HepG2 (cell line): ENCODE data around the gene OR6S1. TPM values are rescaled to one million over a fixed set of nuclear protein-coding genes. Genes with fewer than 3 reads are reported as not detected.

Experiments
- HNF4A ChIP-seq: sonication (generic); formaldehyde crosslinking; IDR thresholded peaks from 2 replicates; pipeline ENCODE4 v1.4.0; 2020; ENCODE audit warnings: missing genetic modification reagents
- NFATC3 ChIP-seq: sonication (generic); formaldehyde crosslinking; IDR thresholded peaks from 2 replicates; pipeline ENCODE4 v1.5.1; 2020; ENCODE audit warnings: mild to moderate bottlenecking, missing genetic modification reagents
- NFYB ChIP-seq: sonication (generic); formaldehyde crosslinking; IDR thresholded peaks from 2 replicates; pipeline ENCODE4 v1.4.0; 2020; ENCODE audit warnings: missing genetic modification reagents
- RNF2 ChIP-seq: fragments of 450-650 bp; conservative IDR thresholded peaks from 2 replicates; pipeline ENCODE4 v1.6.1; 2016; ENCODE audit warnings: low read depth
- SP4 ChIP-seq: sonication (generic); formaldehyde crosslinking; IDR thresholded peaks from 2 replicates; pipeline ENCODE4 v1.8.1; 2023; ENCODE audit warnings: mild to moderate bottlenecking, missing genetic modification reagents
- STAT5B ChIP-seq: sonication (generic); formaldehyde crosslinking; IDR thresholded peaks from 2 replicates; pipeline ENCODE4 v1.4.0; 2020; ENCODE audit warnings: missing genetic modification reagents
- TAF1 ChIP-seq: sonication (generic); formaldehyde crosslinking; IDR thresholded peaks from 2 replicates; pipeline ENCODE4 v1.4.0; 2020; ENCODE audit warnings: missing genetic modification reagents
- U2AF2 ChIP-seq: fragments of 200-400 bp; formaldehyde crosslinking; IDR thresholded peaks from 2 replicates; pipeline ENCODE4 v1.6.1; 2017; ENCODE audit warnings: low read depth, mild to moderate bottlenecking, low read length
- ZBTB3 ChIP-seq: sonication (generic); formaldehyde crosslinking; IDR thresholded peaks from 2 replicates; pipeline ENCODE4 v1.4.0; 2020; ENCODE audit warnings: low read depth, mild to moderate bottlenecking, moderate library complexity, missing genetic modification reagents, borderline replicate concordance
- ZNF12 ChIP-seq: sonication (generic); formaldehyde crosslinking; IDR thresholded peaks from 2 replicates; pipeline ENCODE4 v1.5.0; 2020; ENCODE audit warnings: missing genetic modification reagents
- ZNF264 ChIP-seq: sonication (generic); formaldehyde crosslinking; IDR thresholded peaks from 2 replicates; pipeline ENCODE4 v1.4.0; 2020; ENCODE audit warnings: missing genetic modification reagents
- ZNF326 ChIP-seq: sonication (generic); formaldehyde crosslinking; IDR thresholded peaks from 2 replicates; pipeline ENCODE4 v1.4.0; 2020; ENCODE audit warnings: missing genetic modification reagents, borderline replicate concordance
- ZNF543 ChIP-seq: sonication (generic); formaldehyde crosslinking; IDR thresholded peaks from 2 replicates; pipeline ENCODE4 v1.4.0; 2020; ENCODE audit warnings: mild to moderate bottlenecking, missing genetic modification reagents
- ZNF629 ChIP-seq: sonication (generic); formaldehyde crosslinking; conservative IDR thresholded peaks from 2 replicates; pipeline ENCODE4 v1.5.0; 2020; ENCODE audit warnings: missing genetic modification reagents
- polyA plus RNA-seq, 8 experiments: library from polyadenylated mRNA; depleted of rRNA in 3 of 8; stranded (reverse) in 7 of 8; unstranded in 1 of 8; fragments of >200 nt; fragmentation: Illumina TruSeq in 4 of 8; extraction: Trizol in 4 of 8; gene quantifications; 2 replicates each; pipeline versions ENCODE4 v1.2.1 to v1.2.3, GENCODE V29; 2011 to 2016; ENCODE audit warnings: low read depth in 4 of 8, missing spikeins in 1 of 8, mixed read lengths in 1 of 8; ENCODE audit not compliant: insufficient read depth in 1 of 8
- total RNA-seq, 5 experiments: library from RNA; depleted of rRNA; stranded (reverse); fragments of >200 nt; fragmentation: Illumina TruSeq; extraction: Trizol; gene quantifications; 2 replicates each; pipeline ENCODE4 v1.2.3, GENCODE V29; 2016; ENCODE audit warnings: low read depth in 1 of 5
- TF ChIP-seq, protein P1 (sequence below): sonication (generic); formaldehyde crosslinking; IDR thresholded peaks from 2 replicates; pipeline ENCODE4 v1.5.0; 2020; ENCODE audit warnings: missing genetic modification reagents
- TF ChIP-seq, protein P2 (sequence below): sonication (generic); formaldehyde crosslinking; IDR thresholded peaks from 2 replicates; pipeline ENCODE4 v1.5.0; 2020; ENCODE audit warnings: missing genetic modification reagents
- TF ChIP-seq, protein P3 (sequence below): sonication (generic); formaldehyde crosslinking; IDR thresholded peaks from 2 replicates; pipeline ENCODE4 v1.4.0; 2020; ENCODE audit warnings: missing genetic modification reagents
- TF ChIP-seq, protein P4 (sequence below): sonication (generic); formaldehyde crosslinking; IDR thresholded peaks from 2 replicates; pipeline ENCODE4 v1.9.0; 2021; ENCODE audit warnings: missing genetic modification reagents, borderline replicate concordance
- TF ChIP-seq, protein P5 (sequence below): sonication (generic); formaldehyde crosslinking; IDR thresholded peaks from 2 replicates; pipeline ENCODE4; 2020; ENCODE audit warnings: missing genetic modification reagents, mild to moderate bottlenecking, borderline replicate concordance

Gene OR6S1
- total and polyA plus RNA-seq, 2 of the 13 experiments (the other 11 are each of a cell fraction or from before 2014, with no cell fraction given): 0.09 TPM; not detected in 1

DNA sequence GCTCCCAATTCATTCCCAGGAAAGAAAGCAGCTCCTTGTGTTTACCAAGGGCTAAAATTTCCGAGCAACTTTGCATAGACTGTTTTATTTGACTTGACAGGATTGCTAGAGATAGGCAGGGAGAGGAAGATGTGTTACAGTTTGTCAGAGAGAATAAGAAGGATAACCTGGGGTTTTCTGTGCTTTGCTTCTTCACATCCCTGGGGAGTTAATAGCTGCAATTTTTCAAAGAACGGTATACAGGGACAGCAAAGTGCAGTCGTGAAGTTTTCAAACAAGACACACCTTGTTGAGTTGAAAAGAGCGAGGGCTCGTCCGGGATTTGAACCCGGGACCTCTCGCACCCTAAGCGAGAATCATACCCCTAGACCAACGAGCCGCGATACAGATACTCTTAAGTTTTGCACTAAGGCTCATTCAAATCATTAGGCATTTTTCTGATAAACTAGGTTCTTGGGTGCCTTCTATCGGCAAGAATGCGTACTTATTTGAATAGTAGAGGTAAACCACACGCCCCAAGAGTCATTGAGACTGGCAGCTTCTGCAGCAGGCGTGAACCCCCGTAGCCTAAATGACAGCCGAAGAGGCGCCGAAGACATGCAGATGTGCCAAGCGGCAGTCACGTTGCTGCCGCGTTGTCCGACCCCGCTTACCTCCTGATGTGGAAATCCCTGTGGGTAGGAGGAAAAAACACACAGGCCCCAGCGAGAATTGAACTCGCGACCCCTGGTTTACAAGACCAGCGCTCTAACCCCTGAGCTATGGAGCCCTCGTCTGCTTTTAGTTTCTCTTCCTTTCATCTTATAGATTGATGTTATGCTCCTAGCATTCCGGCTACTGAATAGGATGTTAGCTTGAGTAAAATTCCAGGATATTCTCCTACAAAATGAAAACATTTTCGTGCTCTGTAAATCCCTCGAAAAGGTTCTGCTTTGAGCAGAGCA, 28.1 kb downstream of the OR6S1 start (continued):
- TF ChIP-seq SP4: peak; percentile 51; the same call in 1 of the 2 replicates
- no peak for TF ChIP-seq ZNF326 (CRISPR knock-in tag)
- no peak; the same call in 1 of the 2 replicates for TF ChIP-seq STAT5B (CRISPR knock-in tag)
- 0 out of 2 replicates have a peak, but pooled peaks have one; percentile 78 for TF ChIP-seq U2AF2
- TF ChIP-seq, protein P1, sequence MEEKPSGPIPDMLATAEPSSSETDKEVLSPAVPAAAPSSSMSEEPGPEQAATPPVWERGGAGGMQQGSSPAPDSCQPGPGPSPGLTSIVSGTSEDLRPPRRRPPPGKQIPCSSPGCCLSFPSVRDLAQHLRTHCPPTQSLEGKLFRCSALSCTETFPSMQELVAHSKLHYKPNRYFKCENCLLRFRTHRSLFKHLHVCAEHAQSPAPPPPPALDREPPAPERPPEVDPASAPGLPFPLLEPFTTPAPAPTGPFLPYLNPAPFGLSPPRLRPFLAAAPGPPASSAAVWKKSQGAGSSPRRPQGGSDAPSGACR (CRISPR knock-in tag): 0 out of 2 replicates have a peak, but pooled peaks have one; percentile 56
- TF ChIP-seq, protein P2, sequence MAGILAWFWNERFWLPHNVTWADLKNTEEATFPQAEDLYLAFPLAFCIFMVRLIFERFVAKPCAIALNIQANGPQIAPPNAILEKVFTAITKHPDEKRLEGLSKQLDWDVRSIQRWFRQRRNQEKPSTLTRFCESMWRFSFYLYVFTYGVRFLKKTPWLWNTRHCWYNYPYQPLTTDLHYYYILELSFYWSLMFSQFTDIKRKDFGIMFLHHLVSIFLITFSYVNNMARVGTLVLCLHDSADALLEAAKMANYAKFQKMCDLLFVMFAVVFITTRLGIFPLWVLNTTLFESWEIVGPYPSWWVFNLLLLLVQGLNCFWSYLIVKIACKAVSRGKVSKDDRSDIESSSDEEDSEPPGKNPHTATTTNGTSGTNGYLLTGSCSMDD: no peak
- TF ChIP-seq NFYB (CRISPR knock-in tag): peak; percentile 23; the same call in 1 of the 2 replicates
- TF ChIP-seq HNF4A (CRISPR knock-in tag): peak; percentile 51
- 0 out of 2 replicates have a peak, but pooled peaks have one; percentile 51 for TF ChIP-seq ZNF543 (CRISPR knock-in tag)
- peak; percentile 85 for TF ChIP-seq RNF2
- TF ChIP-seq ZNF12: peak; percentile 33; the same call in 1 of the 2 replicates
- TF ChIP-seq, protein P3, sequence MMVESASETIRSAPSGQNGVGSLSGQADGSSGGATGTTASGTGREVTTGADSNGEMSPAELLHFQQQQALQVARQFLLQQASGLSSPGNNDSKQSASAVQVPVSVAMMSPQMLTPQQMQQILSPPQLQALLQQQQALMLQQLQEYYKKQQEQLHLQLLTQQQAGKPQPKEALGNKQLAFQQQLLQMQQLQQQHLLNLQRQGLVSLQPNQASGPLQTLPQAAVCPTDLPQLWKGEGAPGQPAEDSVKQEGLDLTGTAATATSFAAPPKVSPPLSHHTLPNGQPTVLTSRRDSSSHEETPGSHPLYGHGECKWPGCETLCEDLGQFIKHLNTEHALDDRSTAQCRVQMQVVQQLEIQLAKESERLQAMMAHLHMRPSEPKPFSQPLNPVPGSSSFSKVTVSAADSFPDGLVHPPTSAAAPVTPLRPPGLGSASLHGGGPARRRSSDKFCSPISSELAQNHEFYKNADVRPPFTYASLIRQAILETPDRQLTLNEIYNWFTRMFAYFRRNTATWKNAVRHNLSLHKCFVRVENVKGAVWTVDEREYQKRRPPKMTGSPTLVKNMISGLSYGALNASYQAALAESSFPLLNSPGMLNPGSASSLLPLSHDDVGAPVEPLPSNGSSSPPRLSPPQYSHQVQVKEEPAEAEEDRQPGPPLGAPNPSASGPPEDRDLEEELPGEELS: peak; percentile 78
- TF ChIP-seq ZNF264 (CRISPR knock-in tag): peak; percentile 82; the same call in 1 of the 2 replicates
- TF ChIP-seq NFATC3 (CRISPR knock-in tag): peak; percentile 60; the same call in 1 of the 2 replicates
- peak; percentile 78 for TF ChIP-seq ZNF629
- no peak; the same call in 1 of the 2 replicates for TF ChIP-seq TAF1 (CRISPR knock-in tag)
- TF ChIP-seq, protein P4, sequence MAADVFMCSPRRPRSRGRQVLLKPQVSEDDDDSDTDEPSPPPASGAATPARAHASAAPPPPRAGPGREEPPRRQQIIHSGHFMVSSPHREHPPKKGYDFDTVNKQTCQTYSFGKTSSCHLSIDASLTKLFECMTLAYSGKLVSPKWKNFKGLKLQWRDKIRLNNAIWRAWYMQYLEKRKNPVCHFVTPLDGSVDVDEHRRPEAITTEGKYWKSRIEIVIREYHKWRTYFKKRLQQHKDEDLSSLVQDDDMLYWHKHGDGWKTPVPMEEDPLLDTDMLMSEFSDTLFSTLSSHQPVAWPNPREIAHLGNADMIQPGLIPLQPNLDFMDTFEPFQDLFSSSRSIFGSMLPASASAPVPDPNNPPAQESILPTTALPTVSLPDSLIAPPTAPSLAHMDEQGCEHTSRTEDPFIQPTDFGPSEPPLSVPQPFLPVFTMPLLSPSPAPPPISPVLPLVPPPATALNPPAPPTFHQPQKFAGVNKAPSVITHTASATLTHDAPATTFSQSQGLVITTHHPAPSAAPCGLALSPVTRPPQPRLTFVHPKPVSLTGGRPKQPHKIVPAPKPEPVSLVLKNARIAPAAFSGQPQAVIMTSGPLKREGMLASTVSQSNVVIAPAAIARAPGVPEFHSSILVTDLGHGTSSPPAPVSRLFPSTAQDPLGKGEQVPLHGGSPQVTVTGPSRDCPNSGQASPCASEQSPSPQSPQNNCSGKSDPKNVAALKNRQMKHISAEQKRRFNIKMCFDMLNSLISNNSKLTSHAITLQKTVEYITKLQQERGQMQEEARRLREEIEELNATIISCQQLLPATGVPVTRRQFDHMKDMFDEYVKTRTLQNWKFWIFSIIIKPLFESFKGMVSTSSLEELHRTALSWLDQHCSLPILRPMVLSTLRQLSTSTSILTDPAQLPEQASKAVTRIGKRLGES: peak; percentile 79; the same call in 1 of the 2 replicates
- TF ChIP-seq, protein P5, sequence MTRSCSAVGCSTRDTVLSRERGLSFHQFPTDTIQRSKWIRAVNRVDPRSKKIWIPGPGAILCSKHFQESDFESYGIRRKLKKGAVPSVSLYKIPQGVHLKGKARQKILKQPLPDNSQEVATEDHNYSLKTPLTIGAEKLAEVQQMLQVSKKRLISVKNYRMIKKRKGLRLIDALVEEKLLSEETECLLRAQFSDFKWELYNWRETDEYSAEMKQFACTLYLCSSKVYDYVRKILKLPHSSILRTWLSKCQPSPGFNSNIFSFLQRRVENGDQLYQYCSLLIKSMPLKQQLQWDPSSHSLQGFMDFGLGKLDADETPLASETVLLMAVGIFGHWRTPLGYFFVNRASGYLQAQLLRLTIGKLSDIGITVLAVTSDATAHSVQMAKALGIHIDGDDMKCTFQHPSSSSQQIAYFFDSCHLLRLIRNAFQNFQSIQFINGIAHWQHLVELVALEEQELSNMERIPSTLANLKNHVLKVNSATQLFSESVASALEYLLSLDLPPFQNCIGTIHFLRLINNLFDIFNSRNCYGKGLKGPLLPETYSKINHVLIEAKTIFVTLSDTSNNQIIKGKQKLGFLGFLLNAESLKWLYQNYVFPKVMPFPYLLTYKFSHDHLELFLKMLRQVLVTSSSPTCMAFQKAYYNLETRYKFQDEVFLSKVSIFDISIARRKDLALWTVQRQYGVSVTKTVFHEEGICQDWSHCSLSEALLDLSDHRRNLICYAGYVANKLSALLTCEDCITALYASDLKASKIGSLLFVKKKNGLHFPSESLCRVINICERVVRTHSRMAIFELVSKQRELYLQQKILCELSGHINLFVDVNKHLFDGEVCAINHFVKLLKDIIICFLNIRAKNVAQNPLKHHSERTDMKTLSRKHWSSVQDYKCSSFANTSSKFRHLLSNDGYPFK (CRISPR knock-in tag): peak; percentile 57; the same call in 1 of the 2 replicates
- no peak for TF ChIP-seq ZBTB3 (CRISPR knock-in tag)
